Measurements from ENCODE around the gene CC2D1B. TPM values are rescaled to one million over a fixed set of nuclear protein-coding genes. Genes with fewer than 3 reads are reported as not detected.

The CC2D1B gene
- total RNA-seq, 3 donors from 2014 or later = 25.2 to 33.1 (median 33.1) TPM

DNA sequence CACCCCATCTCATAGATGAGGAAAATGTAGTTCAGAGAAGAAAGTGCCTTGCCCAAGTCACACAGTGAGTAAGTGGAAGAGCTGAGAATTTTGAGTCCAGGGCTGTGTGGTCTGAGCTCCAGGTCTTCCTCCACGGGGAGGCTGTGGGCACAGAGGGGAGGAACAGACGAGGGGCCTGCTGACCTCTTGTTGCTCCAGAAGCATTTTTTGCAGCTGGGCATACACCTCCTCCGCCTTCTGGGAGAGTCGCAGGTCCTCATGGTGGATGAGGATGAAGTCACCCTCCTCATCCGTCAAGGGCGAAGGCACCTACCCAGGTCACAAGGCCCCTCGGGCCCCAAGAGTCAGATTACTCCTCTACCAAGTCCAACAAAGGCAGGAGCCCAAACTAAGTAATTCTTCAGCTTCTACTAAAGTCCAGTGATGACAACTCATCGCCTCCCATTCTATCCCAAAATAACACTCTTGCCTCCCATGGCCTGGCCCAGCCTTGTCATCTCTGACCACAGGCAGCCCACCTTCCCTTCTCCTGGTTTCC lies 9.1 kb downstream of the CC2D1B start:
- intact Hi-C loops (cut with DNase I; ENCODE audit: low total_unique reads) = no loop called here
- Histone ChIP-seq H3K27ac (no peak overlapping the region), H3K4me3 (no peak overlapping the region), H3K4me1 (no peaks in the 10 kb centered on the region), H3K27me3 (no peaks in the 10 kb centered on the region), H3K36me3 (peaks cover 22% of the 10 kb centered on the region), H3K9me3 (no peaks in the 10 kb centered on the region)
- TF ChIP-seq POLR2AphosphoS5 (IDR thresholded peaks at IDR 0.05) (no peak), POLR2A (IDR thresholded peaks at IDR 0.05) (no peak)
- TF ChIP-seq, protein P1, sequence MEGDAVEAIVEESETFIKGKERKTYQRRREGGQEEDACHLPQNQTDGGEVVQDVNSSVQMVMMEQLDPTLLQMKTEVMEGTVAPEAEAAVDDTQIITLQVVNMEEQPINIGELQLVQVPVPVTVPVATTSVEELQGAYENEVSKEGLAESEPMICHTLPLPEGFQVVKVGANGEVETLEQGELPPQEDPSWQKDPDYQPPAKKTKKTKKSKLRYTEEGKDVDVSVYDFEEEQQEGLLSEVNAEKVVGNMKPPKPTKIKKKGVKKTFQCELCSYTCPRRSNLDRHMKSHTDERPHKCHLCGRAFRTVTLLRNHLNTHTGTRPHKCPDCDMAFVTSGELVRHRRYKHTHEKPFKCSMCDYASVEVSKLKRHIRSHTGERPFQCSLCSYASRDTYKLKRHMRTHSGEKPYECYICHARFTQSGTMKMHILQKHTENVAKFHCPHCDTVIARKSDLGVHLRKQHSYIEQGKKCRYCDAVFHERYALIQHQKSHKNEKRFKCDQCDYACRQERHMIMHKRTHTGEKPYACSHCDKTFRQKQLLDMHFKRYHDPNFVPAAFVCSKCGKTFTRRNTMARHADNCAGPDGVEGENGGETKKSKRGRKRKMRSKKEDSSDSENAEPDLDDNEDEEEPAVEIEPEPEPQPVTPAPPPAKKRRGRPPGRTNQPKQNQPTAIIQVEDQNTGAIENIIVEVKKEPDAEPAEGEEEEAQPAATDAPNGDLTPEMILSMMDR (IDR thresholded peaks at IDR 0.05) = no peak
- DNase-seq (ENCODE audit: low spot score in 2 of 2) = no peak

DNA sequence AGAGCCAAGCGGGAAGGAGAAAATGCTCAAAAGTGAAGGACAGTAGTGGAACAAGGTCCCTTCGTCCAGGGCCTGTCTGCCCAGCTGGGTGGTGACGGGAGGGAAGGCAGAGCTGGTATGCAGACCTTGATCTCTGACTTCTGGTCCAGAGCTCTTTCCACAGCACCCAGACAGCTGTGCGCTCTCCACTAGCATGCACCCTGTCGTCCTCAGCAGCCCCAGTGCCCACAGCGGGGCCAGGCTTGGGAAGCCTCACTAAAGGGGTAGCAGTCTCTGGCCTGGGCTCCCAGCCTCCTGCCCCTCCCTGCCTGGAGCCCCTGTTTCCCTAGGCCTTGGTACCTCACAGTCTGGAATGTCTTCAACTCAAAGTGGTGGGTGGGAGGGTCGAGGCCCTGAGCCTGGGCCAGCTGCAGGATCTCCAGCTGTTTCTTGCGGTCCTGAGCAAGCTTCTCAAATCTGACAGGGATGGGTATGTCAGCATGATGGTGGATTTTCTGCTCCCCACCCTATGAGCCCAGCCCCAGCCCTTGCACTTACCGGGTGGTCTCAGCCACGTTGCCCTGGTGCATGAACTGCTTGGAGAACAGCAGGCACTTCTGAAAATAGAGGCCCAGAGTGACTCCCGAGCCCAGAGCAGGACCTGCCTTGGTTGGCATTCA lies 10.0 kb downstream of the CC2D1B start:
- H3K36me3 ChIP-seq = peaks cover 22% of the 10 kb centered on the region
- no peak for DNase-seq (ENCODE audit: low spot score in 2 of 2)
- H3K4me1 ChIP-seq = no peaks in the 10 kb centered on the region
- no peak overlapping the region for H3K4me3 ChIP-seq
- H3K9me3 ChIP-seq = no peaks in the 10 kb centered on the region
- H3K27me3 ChIP-seq = no peaks in the 10 kb centered on the region
- no peak overlapping the region for H3K27ac ChIP-seq
- no peak for TF ChIP-seq POLR2AphosphoS5 (IDR thresholded peaks at IDR 0.05)
- no peak for TF ChIP-seq POLR2A (IDR thresholded peaks at IDR 0.05)
- TF ChIP-seq, protein P1 (IDR thresholded peaks at IDR 0.05) = no peak
- intact Hi-C loops (cut with DNase I; ENCODE audit: low total_unique reads) = no loop called here

DNA sequence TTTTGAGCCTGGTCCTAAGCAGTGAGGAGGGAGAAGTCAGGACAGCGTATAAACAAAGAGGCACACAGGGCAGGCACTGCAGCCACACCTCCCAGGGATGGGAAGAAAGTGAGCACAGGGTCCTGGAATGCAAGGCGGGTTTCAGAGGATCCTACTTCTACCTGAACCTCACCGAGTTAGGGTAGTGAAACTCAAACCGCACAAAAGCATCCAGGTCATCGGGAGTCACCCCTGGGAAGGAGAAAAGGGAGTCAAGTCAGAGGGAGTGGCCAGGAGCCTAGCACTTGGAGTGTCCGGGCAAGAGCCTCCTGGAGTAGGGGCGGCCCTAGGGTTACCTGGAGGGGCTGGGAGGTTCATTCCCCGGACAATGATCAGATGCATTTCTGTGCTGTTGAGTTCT lies 10.6 kb downstream of the CC2D1B start:
- no peak for TF ChIP-seq POLR2A (IDR thresholded peaks at IDR 0.05)
- TF ChIP-seq POLR2AphosphoS5 (IDR thresholded peaks at IDR 0.05) = no peak
- TF ChIP-seq, protein P1 (IDR thresholded peaks at IDR 0.05) = no peak

DNA sequence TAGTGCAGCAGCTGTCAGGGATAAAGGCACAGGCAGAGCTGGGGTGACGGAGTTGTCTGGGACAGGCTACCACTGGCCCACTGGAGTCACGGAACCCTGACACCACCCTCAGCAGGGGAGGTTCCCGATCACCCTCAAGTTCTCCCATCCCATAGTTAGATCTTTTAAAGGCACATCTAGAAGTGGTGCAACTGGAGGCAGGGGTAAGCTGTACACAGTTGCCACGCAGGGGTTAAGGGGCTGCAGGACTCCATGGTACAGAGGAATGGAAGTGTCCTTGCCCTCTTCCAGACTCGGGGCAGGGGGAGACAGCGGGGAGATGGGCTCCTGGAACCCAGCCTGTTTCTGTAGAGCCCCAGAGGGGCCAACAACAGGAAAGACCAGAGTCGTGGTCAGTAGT lies 13.3 kb downstream of the CC2D1B start:
- Histone ChIP-seq H3K4me1 (no peaks in the 10 kb centered on the region), H3K36me3 (peaks cover 8% of the 10 kb centered on the region)
- intact Hi-C loops (cut with DNase I; ENCODE audit: low total_unique reads) = no loop called here

More for the DNA sequence above, 10.6 kb downstream of the CC2D1B start:
- H3K27me3 ChIP-seq = no peaks in the 10 kb centered on the region
- H3K27ac ChIP-seq = no peak overlapping the region
- H3K4me1 ChIP-seq = no peaks in the 10 kb centered on the region
- peaks cover 22% of the 10 kb centered on the region for H3K36me3 ChIP-seq
- H3K9me3 ChIP-seq = no peaks in the 10 kb centered on the region
- H3K4me3 ChIP-seq = no peak overlapping the region
- DNase-seq (ENCODE audit: low spot score in 2 of 2) = no peak
- intact Hi-C loops (cut with DNase I; ENCODE audit: low total_unique reads) = no loop called here

More for the DNA sequence above, 13.3 kb downstream of the CC2D1B start:
- no peaks in the 10 kb centered on the region for H3K9me3 ChIP-seq
- no peak overlapping the region for H3K27ac ChIP-seq
- TF ChIP-seq, protein P1 (IDR thresholded peaks at IDR 0.05) = no peak
- no peak for TF ChIP-seq POLR2A (IDR thresholded peaks at IDR 0.05)
- H3K4me3 ChIP-seq = no peak overlapping the region
- DNase-seq (ENCODE audit: low spot score in 2 of 2) = no peak
- H3K27me3 ChIP-seq = no peaks in the 10 kb centered on the region

Measured in breast epithelium (tissue), 4 donors.